Measurements from ENCODE around the gene LACRT. TPM values are rescaled to one million over a fixed set of nuclear protein-coding genes. Genes with fewer than 3 reads are reported as not detected.

Gene LACRT
- total RNA-seq, 3 donors from 2014 or later: not detected

DNA sequence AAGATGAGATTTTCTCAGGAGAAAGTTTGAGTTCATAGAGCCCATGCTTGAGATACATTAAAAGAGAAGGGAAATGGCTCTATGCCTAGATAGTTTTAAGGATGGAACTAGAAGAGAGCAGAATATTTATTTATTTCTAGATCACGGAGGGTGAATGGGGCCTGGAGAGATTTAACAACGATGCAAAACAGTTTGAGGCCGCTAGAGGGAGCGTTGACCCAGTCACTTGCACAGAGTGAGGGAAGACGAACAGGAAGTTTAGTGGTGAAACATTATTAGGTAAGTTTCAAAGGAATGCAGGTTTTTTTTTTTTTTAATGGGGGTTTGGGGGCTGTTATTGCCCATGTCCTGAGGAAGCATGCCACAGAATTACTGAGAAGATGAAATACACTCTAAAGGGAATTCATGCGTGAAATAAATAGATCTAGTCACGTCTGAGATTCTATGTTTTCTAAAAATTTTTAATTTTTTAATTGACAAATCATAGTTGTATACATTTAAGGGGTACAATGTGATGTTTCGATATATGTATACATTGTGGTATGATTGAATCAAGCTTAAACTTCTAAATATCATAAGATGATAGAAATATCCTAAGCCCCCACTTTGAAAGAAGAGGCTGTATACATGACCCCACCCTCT, 31.4 kb downstream of the LACRT start:
- H3K27ac ChIP-seq: peak overlapping the region in 1 of 2 donors; percentile 33
- H3K27me3 ChIP-seq: no peaks in the 10 kb centered on the region
- intact Hi-C loops (cut with DNase I; ENCODE audit: low total_unique reads): no loop called here
- no peaks in the 10 kb centered on the region for H3K36me3 ChIP-seq
- H3K4me1 ChIP-seq: no peaks in the 10 kb centered on the region
- no peaks in the 10 kb centered on the region for H3K9me3 ChIP-seq
- no peak overlapping the region for H3K4me3 ChIP-seq
- peak; percentile 60 to 62 for DNase-seq (ENCODE audit: low spot score in 2 of 2)
- TF ChIP-seq POLR2A (IDR thresholded peaks at IDR 0.05) (no peak), POLR2AphosphoS5 (IDR thresholded peaks at IDR 0.05) (no peak)
- TF ChIP-seq, protein P1, sequence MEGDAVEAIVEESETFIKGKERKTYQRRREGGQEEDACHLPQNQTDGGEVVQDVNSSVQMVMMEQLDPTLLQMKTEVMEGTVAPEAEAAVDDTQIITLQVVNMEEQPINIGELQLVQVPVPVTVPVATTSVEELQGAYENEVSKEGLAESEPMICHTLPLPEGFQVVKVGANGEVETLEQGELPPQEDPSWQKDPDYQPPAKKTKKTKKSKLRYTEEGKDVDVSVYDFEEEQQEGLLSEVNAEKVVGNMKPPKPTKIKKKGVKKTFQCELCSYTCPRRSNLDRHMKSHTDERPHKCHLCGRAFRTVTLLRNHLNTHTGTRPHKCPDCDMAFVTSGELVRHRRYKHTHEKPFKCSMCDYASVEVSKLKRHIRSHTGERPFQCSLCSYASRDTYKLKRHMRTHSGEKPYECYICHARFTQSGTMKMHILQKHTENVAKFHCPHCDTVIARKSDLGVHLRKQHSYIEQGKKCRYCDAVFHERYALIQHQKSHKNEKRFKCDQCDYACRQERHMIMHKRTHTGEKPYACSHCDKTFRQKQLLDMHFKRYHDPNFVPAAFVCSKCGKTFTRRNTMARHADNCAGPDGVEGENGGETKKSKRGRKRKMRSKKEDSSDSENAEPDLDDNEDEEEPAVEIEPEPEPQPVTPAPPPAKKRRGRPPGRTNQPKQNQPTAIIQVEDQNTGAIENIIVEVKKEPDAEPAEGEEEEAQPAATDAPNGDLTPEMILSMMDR (IDR thresholded peaks at IDR 0.05): peak; percentile 47 to 83 (median 81)

DNA sequence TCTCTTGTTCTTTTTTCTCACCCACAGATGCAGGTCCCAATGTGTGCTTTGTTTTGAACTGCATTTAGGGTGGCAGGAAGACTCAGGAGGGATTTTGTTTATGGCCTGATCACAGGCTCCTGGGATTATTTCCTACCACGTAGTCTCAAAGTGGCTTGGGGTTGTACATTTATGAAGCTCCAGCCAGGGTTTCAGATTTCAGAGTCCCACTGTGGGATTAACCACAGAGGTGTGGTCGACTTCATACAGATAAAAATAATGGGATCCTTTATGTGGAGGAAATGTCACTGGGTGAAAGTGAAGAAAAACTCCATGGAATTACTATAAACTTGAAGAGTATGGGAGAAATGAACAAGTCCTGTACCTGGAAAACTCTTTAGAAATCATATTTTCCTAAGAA, 32.0 kb downstream of the LACRT start:
- Histone ChIP-seq H3K9me3 (no peaks in the 10 kb centered on the region), H3K4me1 (no peaks in the 10 kb centered on the region), H3K36me3 (no peaks in the 10 kb centered on the region), H3K27me3 (no peaks in the 10 kb centered on the region), H3K4me3 (no peak overlapping the region), H3K27ac (peak overlapping the region in 1 of 2 donors; percentile 29)
- no peak for TF ChIP-seq POLR2A (IDR thresholded peaks at IDR 0.05)
- TF ChIP-seq POLR2AphosphoS5 (IDR thresholded peaks at IDR 0.05): no peak
- TF ChIP-seq, protein P1 (IDR thresholded peaks at IDR 0.05): no peak
- DNase-seq (ENCODE audit: low spot score in 2 of 2): no peak
- intact Hi-C loops (cut with DNase I; ENCODE audit: low total_unique reads): no loop called here

DNA sequence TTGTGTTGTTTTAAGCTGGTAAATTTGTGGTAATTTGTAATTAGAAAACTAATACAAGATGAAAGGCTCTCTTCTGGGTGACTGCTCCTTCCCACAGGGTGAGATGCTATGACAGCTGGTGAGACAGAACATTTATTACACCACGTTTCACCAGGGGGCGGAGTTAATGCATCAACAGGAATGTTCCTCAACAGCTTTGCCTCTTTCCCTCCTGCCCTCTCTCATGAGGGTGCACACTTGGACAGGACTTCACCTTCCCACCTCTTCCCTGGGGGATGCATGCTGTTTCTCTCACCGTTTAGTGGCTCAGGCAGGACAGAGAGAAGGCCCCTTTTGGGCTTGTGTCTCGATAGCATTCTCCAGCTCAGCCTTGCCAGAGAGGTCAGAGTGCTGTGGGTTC, 32.9 kb downstream of the LACRT start:
- TF ChIP-seq POLR2AphosphoS5 (IDR thresholded peaks at IDR 0.05): no peak
- no peak for TF ChIP-seq POLR2A (IDR thresholded peaks at IDR 0.05)
- TF ChIP-seq, protein P1 (IDR thresholded peaks at IDR 0.05): no peak
- no peak overlapping the region for H3K4me3 ChIP-seq
- H3K27ac ChIP-seq: no peak overlapping the region
- no peaks in the 10 kb centered on the region for H3K4me1 ChIP-seq
- H3K9me3 ChIP-seq: no peaks in the 10 kb centered on the region
- H3K36me3 ChIP-seq: no peaks in the 10 kb centered on the region
- H3K27me3 ChIP-seq: no peaks in the 10 kb centered on the region
- intact Hi-C loops (cut with DNase I; ENCODE audit: low total_unique reads): no loop called here
- DNase-seq (ENCODE audit: low spot score in 2 of 2): no peak

DNA sequence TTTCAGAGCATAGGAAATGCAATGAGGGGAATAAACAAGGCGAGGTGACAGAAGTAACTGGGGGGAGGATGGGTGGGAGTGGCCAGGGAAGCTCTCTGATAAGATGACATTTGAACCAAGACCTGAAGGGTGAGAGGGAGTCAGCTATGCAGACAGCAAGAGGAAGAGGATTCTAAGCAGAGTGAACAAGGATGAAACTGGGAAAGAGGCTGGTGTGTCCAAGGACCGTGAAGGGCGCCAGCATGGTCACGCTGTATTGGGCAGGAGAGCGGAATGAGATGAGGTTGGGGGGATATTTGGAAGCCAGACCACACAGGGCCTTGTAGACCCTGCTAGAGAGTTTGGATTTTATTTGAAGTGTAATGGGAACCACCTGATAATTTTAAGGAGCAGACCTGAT, 35.7 kb downstream of the LACRT start:
- H3K4me3 ChIP-seq: no peak overlapping the region
- TF ChIP-seq, protein P1 (IDR thresholded peaks at IDR 0.05): no peak
- no peak for TF ChIP-seq POLR2AphosphoS5 (IDR thresholded peaks at IDR 0.05)
- no peak for TF ChIP-seq POLR2A (IDR thresholded peaks at IDR 0.05)
- intact Hi-C loops (cut with DNase I; ENCODE audit: low total_unique reads): loop anchor here (5.0 kb wide), 1 partner anchor 353 kb away; no protein-coding TSS in a partner anchor
- no peaks in the 10 kb centered on the region for H3K4me1 ChIP-seq
- no peaks in the 10 kb centered on the region for H3K9me3 ChIP-seq
- no peak for DNase-seq (ENCODE audit: low spot score in 2 of 2)
- H3K27me3 ChIP-seq: no peaks in the 10 kb centered on the region
- H3K36me3 ChIP-seq: no peaks in the 10 kb centered on the region
- H3K27ac ChIP-seq: no peak overlapping the region

DNA sequence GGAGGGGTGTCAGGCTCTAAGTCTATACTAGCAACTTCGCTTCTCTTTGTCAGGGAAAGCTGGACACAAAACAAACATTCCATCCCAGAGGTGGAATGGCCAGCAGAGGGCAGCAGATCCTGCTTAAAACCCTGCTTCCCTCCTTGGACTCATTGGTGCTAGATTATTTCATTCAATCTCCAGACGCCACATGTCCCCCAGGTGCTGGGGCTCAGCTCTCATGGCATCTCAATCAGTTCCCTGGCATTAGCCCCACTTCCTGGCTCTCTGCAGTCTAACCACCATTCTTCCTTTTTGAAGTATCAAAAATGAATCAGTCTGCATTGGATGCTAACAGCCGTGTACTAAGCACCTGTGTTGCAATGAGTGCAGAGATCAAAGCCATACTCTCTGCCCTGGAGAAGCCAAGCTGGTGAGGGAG, 38.2 kb downstream of the LACRT start:
- DNase-seq (ENCODE audit: low spot score in 2 of 2): peak; percentile 31 to 71
- no peak for TF ChIP-seq POLR2A (IDR thresholded peaks at IDR 0.05)
- no peak for TF ChIP-seq POLR2AphosphoS5 (IDR thresholded peaks at IDR 0.05)
- TF ChIP-seq, protein P1 (IDR thresholded peaks at IDR 0.05): peak; percentile 47 to 63 (median 48)
- no peaks in the 10 kb centered on the region for H3K4me1 ChIP-seq
- H3K4me3 ChIP-seq: no peak overlapping the region
- H3K36me3 ChIP-seq: no peaks in the 10 kb centered on the region
- no peaks in the 10 kb centered on the region for H3K9me3 ChIP-seq
- H3K27me3 ChIP-seq: no peaks in the 10 kb centered on the region
- no peak overlapping the region for H3K27ac ChIP-seq
- intact Hi-C loops (cut with DNase I; ENCODE audit: low total_unique reads): loop anchor here (5.0 kb wide), 1 partner anchor 356 kb away; no protein-coding TSS in a partner anchor

Data from breast epithelium (tissue), 4 donors.